ENCODE results near the gene AARSD1.

DNA sequence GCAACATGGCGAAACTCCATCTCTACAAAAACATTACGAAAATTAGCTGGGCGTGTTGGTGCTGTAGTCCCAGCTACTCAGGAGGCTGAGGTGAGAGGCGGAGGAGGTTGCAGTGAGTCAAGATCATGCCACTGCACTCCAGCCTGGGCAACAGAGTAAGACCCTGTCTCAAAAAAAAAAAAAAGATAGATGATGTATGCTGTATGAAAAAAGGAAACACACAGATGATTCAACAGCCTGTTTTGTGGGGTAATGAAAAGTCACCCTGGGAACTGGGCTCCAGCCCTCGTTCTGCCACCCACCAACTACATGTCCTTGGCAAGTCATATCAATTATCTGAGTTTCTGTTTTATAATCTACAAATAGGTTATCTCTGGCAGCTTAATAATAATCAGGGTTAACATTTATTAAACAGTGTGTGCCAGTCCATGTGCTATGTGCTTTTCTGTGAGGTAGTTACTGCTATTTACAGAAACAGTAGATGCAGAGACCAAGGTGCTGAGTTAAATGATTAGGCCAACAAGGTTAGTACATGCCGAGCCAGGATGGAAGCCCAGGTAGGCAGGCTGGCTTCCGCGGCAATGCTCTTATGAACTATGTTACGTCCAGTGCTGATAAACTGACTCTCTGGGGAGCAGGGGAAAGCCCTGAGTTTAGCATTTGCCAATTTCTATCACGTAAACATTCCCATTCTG is 62.6 kb downstream of the AARSD1 start:
- no peak for TF ChIP-seq POLR2A (IDR thresholded peaks at IDR 0.05; ENCODE audit: low read depth, low read length)
- TF ChIP-seq, protein P1, sequence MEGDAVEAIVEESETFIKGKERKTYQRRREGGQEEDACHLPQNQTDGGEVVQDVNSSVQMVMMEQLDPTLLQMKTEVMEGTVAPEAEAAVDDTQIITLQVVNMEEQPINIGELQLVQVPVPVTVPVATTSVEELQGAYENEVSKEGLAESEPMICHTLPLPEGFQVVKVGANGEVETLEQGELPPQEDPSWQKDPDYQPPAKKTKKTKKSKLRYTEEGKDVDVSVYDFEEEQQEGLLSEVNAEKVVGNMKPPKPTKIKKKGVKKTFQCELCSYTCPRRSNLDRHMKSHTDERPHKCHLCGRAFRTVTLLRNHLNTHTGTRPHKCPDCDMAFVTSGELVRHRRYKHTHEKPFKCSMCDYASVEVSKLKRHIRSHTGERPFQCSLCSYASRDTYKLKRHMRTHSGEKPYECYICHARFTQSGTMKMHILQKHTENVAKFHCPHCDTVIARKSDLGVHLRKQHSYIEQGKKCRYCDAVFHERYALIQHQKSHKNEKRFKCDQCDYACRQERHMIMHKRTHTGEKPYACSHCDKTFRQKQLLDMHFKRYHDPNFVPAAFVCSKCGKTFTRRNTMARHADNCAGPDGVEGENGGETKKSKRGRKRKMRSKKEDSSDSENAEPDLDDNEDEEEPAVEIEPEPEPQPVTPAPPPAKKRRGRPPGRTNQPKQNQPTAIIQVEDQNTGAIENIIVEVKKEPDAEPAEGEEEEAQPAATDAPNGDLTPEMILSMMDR (IDR thresholded peaks at IDR 0.05; ENCODE audit: extremely low read depth in 1 of 2, insufficient read depth in 1 of 2, low read depth in 1 of 2, low read length in 2 of 2) = no peak
- TF ChIP-seq POLR2AphosphoS5 (IDR thresholded peaks at IDR 0.05; ENCODE audit: insufficient read depth, low read depth, low read length) = no peak
- TF ChIP-seq, protein P2, sequence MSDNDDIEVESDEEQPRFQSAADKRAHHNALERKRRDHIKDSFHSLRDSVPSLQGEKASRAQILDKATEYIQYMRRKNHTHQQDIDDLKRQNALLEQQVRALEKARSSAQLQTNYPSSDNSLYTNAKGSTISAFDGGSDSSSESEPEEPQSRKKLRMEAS (IDR thresholded peaks at IDR 0.05; ENCODE audit: insufficient read depth, insufficient read length) = no peak
- TF ChIP-seq EZH2 (IDR thresholded peaks at IDR 0.05; ENCODE audit: borderline replicate concordance, low read depth, low read length, severe bottlenecking) = no peak
- TF ChIP-seq JUN (IDR thresholded peaks at IDR 0.05; ENCODE audit: borderline replicate concordance, insufficient read depth, insufficient read length, low read depth) = no peak
- TF ChIP-seq FOS (IDR thresholded peaks at IDR 0.05; ENCODE audit: borderline replicate concordance, insufficient read depth, low read length) = no peak
- TF ChIP-seq MYC (IDR thresholded peaks at IDR 0.05; ENCODE audit: low read depth, low read length) = no peak
- no peak for TF ChIP-seq GATA2 (IDR thresholded peaks at IDR 0.05; ENCODE audit: insufficient read depth, insufficient read length, low read depth, low read length)

Data from endothelial cell of umbilical vein (primary cell).